ENCODE data around the gene GSTA2.
A peak's percentile ranks its signal among the peaks of the same experiment; 100 is the strongest.
"Not testable (repeated sequence)": the region's sequence is repeated elsewhere in the genome, so short reads cannot be mapped to it uniquely, and the experiment has no call there.

Gene GSTA2

DNA sequence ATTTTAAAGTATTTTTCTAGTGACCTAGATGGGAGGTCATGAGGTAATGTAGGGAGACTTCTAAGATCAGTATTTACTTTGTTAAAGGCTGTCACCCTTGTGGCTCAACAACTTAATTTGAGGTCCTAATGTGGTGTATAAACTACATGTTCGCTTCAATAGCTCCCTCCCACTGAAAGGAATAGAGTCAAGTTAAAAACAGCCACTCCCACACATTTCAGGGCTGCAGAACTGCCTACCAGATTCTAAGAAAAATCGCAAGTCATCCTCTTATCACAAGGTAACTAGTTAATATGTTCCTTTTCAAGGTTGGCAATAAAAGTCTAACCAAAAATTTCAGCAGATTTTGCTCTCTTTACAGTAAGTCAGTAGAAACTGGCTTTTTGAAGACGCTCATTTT lies 25.2 kb upstream of the GSTA2 start:
- no peak overlapping the region for H3K4me3 ChIP-seq (ENCODE audit: low read depth, low read length)
- TF ChIP-seq, protein P1, sequence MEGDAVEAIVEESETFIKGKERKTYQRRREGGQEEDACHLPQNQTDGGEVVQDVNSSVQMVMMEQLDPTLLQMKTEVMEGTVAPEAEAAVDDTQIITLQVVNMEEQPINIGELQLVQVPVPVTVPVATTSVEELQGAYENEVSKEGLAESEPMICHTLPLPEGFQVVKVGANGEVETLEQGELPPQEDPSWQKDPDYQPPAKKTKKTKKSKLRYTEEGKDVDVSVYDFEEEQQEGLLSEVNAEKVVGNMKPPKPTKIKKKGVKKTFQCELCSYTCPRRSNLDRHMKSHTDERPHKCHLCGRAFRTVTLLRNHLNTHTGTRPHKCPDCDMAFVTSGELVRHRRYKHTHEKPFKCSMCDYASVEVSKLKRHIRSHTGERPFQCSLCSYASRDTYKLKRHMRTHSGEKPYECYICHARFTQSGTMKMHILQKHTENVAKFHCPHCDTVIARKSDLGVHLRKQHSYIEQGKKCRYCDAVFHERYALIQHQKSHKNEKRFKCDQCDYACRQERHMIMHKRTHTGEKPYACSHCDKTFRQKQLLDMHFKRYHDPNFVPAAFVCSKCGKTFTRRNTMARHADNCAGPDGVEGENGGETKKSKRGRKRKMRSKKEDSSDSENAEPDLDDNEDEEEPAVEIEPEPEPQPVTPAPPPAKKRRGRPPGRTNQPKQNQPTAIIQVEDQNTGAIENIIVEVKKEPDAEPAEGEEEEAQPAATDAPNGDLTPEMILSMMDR (conservative IDR thresholded peaks at IDR 0.05; ENCODE audit: low read depth, low read length) = no peak
- DNase-seq (ENCODE audit: low read depth) = no peak

DNA sequence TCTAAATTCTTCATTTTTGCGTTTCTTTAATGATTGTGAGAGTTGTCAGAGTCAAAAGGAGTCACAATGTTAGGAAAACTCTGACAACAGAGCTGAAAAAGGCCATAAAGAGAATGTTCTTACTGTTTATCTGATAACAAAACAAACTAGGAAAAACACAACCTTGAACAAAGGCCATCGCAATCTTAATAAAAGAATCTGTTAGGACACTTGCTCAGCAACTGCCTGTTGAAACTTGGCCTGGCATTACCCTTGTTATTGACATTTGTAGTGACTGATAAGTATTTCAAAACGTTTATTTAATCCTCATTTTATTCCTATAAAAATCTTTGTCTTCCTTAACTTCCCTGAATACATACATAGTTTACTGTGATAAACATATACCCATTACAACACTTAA lies 24.6 kb upstream of the GSTA2 start:
- TF ChIP-seq, protein P1 (conservative IDR thresholded peaks at IDR 0.05; ENCODE audit: low read depth, low read length) = no peak
- no peak overlapping the region for H3K4me3 ChIP-seq (ENCODE audit: low read depth, low read length)
- no peak for DNase-seq (ENCODE audit: low read depth)

DNA sequence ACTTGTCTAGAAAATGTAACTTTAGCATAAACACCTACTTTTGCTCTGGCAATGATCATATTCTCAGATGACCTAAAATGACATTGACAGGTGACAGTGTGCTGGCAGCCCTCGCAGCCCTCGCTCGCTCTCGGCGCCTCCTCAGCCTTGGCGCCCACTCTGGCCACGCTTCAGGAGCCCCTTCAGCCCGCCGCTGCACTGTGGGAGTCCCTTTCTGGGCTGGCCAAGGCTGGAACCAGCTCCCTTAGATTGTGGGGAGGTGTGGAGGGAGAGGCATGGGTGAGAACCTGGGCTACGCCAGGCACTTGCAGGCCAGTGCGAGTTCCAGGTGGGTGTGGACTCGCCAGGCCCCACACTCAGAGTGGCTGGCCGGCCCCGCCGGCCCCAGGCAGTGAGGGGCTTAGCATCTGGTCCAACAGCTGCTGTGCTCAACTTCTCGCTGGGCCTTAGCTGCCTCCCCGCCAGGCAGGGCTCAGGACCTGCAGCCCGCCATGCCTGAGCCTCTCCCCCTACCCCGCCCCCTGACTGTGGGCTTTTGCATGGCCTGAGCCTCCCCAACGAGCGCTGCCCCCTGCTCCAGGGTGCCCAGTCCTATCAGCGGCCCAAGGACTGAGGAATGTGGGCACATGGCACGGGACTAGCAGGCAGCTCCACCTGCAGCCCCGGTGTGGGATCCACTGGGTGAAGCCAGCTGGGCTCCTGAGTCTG lies 23.1 kb upstream of the GSTA2 start:
- no peak overlapping the region for H3K4me3 ChIP-seq (ENCODE audit: low read depth, low read length)
- DNase-seq (ENCODE audit: low read depth) = no peak
- TF ChIP-seq, protein P1 (conservative IDR thresholded peaks at IDR 0.05; ENCODE audit: low read depth, low read length) = no peak

DNA sequence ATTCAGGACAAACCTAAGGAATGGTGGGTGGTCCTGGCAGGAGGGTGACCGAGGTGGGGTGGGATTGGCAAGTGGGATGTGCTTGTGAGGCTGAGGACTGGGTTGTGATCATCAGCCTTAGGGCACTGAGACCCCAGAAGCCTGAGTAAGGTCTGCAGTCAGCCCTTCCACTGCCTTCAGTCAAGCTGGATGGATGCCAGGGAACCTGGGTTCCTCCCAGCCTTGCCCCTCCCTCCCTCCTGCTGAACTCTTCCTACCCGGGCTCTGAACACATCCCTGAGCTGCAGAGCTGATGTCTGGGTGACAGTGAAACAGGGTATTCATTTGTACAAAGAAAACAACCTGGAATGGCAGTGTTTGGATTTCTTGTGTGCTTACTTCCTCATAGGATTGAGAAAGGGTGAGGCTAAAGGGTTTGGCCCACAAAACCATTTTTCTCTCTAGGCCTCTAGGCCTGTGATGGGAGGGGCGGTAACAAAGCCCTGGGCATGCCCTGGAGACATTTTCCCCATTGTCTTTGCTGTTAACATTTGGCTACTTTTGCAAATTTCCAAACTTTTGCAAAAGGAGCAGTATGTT lies 19.5 kb upstream of the GSTA2 start:
- not testable (repeated sequence) for H3K4me3 ChIP-seq (ENCODE audit: low read depth, low read length); DNase-seq (ENCODE audit: low read depth)

DNA sequence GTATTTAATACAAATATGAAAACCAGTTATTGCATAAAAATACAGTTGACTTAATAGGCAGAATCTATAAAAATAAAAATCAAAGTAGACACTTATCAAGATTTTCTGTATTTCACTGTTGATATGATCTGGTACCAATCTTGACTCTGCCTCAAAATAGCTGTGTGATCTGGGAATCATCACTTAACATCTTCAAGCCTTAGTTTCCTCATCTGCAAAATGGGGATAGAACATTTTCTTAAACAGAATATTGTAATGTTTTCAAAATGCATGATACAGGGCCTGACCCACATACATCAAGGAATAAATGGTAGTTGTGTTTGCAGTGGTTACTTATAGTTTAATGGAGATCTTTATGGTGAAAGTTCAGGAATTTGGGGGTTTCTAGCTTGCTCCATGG lies 18.9 kb upstream of the GSTA2 start:
- not testable (repeated sequence) for DNase-seq (ENCODE audit: low read depth); H3K4me3 ChIP-seq (ENCODE audit: low read depth, low read length)

DNA sequence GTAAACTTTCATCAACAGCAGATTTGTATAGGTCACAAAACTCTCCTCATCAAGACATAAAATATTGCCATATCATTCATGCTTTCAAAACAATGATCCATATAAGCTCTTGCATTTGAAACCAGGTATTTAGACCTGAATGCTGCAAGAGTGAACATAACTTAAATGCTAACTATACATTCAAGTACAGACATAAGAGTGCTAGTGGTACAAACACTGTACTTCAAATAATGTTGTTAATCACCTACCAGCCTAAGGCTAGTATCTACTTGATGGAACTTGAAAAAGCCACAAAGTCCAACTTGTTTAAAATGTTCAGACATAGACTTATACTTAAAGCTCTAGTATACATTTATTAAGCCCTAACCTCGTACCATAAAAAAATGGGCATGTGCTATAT lies 16.0 kb upstream of the GSTA2 start:
- no peak for DNase-seq (ENCODE audit: low read depth)

DNA sequence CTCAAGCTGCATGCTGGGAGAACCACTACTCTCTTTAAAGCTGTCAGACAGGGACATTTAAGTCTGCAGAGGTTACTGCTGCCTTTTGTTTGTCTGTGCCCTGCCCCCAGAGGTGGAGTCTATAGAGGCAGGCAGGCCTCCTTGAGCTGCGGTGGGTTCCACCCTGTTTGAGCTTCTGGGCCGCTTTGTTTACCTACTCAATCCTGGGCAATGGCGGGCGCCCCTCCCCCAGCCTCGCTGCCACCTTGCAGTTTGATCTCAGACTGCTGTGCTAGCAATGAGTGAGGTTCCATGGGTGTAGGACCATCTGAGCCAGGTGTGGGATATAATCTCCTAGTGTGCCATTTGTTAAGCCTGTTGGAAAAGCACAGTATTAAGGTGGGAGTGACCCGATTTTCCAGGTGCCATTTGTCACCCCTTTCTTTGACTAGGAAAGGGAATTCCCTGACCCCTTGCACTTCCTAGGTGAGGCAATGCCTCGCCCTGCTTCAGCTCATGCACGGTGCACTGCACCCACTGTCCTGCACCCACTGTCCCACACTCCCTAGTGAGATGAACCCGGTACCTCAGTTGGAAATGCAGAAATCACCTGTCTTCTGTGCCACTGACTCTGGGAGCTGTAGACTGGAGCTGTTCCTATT lies 13.6 kb upstream of the GSTA2 start:
- DNase-seq (ENCODE audit: low read depth); H3K4me3 ChIP-seq (ENCODE audit: low read depth, low read length): not testable (repeated sequence)

More for the DNA sequence above, 16.0 kb upstream of the GSTA2 start:
- TF ChIP-seq, protein P1 (conservative IDR thresholded peaks at IDR 0.05; ENCODE audit: low read depth, low read length) = no peak
- H3K4me3 ChIP-seq (ENCODE audit: low read depth, low read length) = no peak overlapping the region

DNA sequence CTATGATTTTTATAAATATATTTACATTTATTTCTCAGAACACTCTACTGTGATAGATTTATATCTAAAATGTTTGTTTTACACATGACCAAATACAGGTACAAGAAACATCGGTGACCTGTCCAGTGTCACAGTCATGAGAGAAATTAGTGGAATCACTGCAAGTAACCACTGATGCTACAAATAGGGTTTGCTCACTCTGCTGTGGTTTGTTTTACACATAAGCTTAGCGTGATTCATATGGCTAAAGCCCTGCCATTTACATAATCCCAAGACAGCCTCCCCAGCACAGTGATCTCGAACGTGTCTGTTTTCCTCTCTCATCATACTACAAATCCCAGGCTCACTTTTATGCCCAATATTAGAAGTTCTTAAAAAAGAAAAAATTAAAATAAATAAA lies 6.1 kb upstream of the GSTA2 start:
- DNase-seq (ENCODE audit: low read depth) = peak; percentile 18
- not testable (repeated sequence) for H3K4me3 ChIP-seq (ENCODE audit: low read depth, low read length)

DNA sequence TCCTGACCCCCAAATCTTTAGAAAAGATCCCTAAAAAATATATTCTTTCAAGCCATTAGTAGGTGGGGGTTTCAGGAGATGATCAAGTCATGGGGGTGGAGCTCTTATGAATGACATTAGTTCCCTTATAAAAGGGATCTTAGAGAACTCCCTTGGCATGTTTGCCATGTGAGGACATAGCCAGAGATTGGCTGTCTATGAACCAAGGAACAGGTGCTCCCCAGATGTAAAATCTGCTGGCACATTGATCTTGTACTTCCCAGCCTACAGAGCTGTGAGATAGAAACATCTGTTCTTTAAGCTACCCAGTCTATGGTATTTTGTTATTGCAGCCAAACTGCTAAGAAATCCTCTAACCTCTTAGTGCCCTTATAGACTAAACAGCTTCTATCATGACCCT lies 4.4 kb upstream of the GSTA2 start:
- not testable (repeated sequence) for H3K4me3 ChIP-seq (ENCODE audit: low read depth, low read length); DNase-seq (ENCODE audit: low read depth)

DNA sequence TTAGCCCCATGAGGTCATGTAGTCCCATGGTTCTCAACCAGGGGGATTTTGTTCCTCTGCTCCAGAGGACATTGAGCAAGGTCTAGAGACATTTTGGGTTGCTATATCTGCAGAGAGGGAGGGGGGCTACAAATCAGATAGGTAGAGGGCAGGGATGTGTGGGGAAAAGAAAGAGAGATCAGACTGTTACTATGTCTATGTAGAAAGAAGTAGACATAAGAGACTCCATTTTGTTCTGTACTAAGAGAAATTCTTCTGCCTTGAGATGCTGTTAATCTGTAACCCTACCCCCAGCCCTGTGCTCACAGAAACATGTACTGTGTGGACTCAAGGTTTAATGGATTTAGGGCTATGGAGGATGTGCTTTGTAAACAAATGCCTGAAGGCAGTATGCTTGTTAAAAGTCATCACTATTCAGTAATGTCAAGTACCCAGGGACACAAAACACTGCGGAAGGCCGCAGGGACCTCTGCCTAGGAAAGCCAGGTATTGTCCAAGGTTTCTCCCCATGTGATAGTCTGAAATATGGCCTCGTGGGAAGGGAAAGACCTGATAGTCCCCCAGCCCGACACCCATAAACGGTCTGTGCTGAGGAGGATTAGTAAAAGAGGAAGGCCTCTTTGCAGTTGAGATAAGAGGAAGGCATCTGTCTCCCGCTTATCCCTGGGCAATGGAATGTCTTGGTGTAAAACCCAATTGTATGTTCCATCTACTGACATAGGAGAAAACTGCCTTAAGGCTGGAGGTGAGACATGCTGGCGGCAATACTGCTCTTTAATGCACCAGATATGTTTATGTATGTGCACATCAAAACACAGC lies 1.4 kb downstream of the GSTA2 start:
- H3K4me3 ChIP-seq (ENCODE audit: low read depth, low read length); DNase-seq (ENCODE audit: low read depth): not testable (repeated sequence)

All from choroid plexus epithelial cell (primary cell).